PFSK-1 (cell line): ENCODE data around the gene PABPC4L. TPM values are rescaled to one million over a fixed set of nuclear protein-coding genes. Genes with fewer than 3 reads are reported as not detected.

Source experiments
- FOXP2 ChIP-seq: optimal IDR thresholded peaks from 2 replicates; pipeline ENCODE3; 2011; ENCODE audit warnings: borderline replicate concordance, control low read depth, inconsistent platforms; ENCODE audit not compliant: insufficient read depth; ENCODE audit errors: extremely low read length, extremely low read depth
- POLR2AphosphoS5 ChIP-seq: IDR thresholded peaks from 2 replicates; pipeline ENCODE4 v1.6.1; 2012; ENCODE audit warnings: low read depth, mild to moderate bottlenecking, control low read depth, low read length, moderate library complexity
- SIN3A ChIP-seq: IDR thresholded peaks from 2 replicates; pipeline ENCODE4 v1.6.1; 2012; ENCODE audit warnings: mild to moderate bottlenecking, low read length, moderate library complexity, borderline replicate concordance; ENCODE audit not compliant: insufficient read depth
- TAF1 ChIP-seq: IDR thresholded peaks from 2 replicates; pipeline ENCODE4 v1.6.1; 2012; ENCODE audit warnings: low read length, control low read depth, borderline replicate concordance; ENCODE audit not compliant: insufficient read depth
- polyA plus RNA-seq: library from polyadenylated mRNA; unstranded; fragments of >200 nt; gene quantifications from one replicate; pipeline ENCODE4 v1.2.1, GENCODE V29; 2012; ENCODE audit warnings: low read depth, missing spikeins; ENCODE audit not compliant: insufficient read length
- TF ChIP-seq, protein P1 (sequence below), 2 experiments: IDR thresholded peaks; 2 replicates each; pipeline versions ENCODE4 v1.6.1 to v1.8.0; 2011 to 2012; ENCODE audit warnings: low read depth in 2 of 2, low read length in 2 of 2, control low read depth in 1 of 2, inconsistent platforms in 1 of 2, mild to moderate bottlenecking in 1 of 2, moderate library complexity in 1 of 2; ENCODE audit not compliant: insufficient read depth in 1 of 2

PABPC4L gene
- not detected for polyA plus RNA-seq

DNA sequence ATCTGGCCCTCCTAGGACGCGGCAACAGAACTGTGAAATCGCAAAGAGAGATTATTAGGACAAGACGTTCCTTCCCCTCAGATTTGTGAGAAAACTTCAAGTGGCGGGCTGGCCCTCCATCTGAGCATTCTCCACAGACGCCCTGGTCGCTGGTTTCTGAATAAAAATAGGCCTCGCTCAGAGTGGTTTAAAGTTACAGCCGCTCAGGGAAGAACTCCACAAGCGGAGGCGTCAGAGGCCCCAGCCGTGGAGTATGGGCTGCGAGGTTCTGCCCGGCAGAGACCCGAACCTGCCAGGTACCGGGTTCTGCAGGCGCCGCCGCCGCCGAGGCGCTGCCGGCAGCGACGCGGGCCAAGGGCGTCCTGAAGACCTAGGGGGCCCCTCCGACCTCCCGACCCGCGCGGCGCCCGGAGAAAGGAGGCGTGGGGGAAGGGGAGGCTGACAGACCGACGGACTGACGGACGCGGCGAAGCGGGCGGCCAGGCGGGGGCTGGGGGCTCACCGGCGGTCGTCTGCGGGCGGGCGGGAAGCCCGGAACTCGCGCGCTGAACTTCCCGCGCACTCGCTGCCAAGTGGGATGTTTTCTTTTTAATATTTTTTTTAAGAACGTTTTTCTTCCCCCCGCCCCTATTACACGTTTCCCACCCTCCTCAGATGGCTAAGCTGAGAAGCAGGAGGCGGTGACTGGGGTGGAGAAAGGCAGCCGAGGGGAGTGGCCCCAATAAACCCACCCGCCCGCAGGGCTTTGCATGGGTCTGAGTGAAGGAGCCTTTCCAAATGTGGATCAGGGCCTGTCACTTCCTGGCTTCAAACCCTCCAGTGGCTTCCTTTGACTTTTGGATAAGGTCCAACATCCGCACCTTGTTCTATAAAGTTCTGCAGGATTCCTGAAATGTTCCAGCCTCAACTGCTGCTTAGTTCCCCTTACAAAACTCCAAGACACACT, at the start of gene PABPC4L:
TSS of gene PABPC4L (minus strand) at position 574 of the 946 bp plus-strand sequence. CDS start 770 bp downstream, outside the sequence.
- no peak for TF ChIP-seq SIN3A
- TF ChIP-seq FOXP2: no peak
- TF ChIP-seq POLR2AphosphoS5: no peak
- no peak for TF ChIP-seq TAF1
- TF ChIP-seq, protein P1, sequence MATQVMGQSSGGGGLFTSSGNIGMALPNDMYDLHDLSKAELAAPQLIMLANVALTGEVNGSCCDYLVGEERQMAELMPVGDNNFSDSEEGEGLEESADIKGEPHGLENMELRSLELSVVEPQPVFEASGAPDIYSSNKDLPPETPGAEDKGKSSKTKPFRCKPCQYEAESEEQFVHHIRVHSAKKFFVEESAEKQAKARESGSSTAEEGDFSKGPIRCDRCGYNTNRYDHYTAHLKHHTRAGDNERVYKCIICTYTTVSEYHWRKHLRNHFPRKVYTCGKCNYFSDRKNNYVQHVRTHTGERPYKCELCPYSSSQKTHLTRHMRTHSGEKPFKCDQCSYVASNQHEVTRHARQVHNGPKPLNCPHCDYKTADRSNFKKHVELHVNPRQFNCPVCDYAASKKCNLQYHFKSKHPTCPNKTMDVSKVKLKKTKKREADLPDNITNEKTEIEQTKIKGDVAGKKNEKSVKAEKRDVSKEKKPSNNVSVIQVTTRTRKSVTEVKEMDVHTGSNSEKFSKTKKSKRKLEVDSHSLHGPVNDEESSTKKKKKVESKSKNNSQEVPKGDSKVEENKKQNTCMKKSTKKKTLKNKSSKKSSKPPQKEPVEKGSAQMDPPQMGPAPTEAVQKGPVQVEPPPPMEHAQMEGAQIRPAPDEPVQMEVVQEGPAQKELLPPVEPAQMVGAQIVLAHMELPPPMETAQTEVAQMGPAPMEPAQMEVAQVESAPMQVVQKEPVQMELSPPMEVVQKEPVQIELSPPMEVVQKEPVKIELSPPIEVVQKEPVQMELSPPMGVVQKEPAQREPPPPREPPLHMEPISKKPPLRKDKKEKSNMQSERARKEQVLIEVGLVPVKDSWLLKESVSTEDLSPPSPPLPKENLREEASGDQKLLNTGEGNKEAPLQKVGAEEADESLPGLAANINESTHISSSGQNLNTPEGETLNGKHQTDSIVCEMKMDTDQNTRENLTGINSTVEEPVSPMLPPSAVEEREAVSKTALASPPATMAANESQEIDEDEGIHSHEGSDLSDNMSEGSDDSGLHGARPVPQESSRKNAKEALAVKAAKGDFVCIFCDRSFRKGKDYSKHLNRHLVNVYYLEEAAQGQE (IDR thresholded peaks at IDR 0.05; ENCODE audit: insufficient read depth in 1 of 2, low read depth in 2 of 2, low read length in 2 of 2): no peak

DNA sequence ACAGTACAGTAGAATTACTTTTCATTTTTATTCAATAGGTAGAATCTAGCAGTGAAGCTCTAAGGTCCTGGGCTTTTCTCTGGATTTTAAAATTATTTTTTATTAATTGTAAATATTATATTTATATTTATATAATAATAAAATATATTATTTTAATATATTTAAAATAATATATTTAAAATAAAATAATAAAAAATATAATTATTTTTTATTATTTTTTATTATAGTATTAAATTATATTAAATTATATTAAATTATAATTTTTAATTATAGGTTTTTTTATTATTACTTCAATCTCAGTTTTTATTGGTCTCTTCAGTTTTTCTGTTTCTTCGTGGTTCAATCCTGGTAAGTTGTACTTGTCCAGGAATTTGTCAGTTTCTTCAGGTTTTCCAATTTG, 49.7 kb upstream of the PABPC4L start:
- TF ChIP-seq FOXP2 (no peak), SIN3A (no peak)

DNA sequence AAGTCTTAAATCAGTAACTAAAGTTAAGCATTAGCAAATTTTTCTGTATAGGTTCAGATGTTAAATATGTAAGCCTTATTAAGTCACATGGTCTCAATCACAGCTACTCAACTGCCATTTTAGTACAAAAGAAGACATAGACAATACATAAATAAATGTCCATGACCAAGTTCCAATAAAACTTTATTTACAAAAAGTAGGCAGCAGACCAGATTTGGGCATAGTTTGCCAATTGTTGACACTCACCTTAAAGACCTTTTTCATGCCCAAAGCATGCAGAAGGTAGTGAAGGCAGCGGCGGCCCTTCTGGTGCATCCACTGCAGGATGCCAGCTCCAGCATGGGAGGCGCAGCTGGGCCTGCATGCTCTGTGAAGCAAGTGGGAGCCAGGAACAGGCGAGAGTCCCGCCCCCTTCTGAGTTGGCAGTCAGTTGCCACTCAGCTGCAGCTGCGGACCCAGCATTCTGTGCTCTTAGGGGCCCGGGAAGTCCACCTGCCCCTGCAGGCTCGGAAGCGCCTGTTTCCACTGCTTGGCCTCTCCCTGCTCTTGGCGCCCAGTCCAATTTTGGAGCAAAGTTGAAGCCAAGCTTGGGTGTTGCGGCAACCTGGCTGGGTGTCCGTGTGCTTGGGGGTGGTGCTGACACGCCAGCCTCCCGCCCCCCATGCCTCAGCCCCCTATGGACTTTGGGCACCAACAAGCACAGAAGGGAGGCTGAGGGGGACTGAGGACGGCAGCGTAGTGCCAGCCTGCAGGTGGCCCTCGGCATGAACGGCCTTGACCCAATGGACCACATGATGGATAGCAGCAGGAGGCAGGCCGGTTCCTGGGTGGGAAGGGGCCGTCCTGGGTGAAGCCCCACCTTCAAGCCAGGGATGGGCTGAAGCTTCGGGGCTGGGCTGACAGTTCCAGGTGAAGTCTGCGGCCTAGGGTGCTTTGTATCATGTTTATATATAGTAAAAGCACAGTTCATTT, 42.4 kb upstream of the PABPC4L start:
- TF ChIP-seq SIN3A (no peak), POLR2AphosphoS5 (no peak), FOXP2 (no peak), TAF1 (no peak)
- TF ChIP-seq, protein P1 (IDR thresholded peaks at IDR 0.05; ENCODE audit: insufficient read depth in 1 of 2, low read depth in 2 of 2, low read length in 2 of 2): no peak

DNA sequence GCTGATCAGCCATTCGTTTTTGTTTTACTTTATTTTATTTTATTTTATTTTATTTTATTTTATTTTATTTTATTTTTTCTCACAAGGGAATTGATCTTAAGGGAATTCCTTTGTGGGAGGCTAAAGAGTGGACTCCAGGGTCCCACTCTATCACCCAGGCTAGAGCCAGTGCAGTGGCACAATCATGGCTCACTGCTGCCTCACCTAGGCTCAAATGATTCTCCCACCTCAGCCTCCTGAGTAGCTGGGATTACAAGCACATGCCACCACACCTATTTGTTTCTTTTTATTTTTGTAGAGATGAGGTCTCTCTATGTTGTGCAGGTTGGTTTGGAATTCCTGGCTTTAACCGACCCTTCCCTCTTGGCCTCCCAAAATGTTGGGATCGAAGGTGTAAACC, 17.5 kb upstream of the PABPC4L start:
- TF ChIP-seq SIN3A (no peak), POLR2AphosphoS5 (no peak), FOXP2 (no peak), TAF1 (no peak)
- TF ChIP-seq, protein P1 (IDR thresholded peaks at IDR 0.05; ENCODE audit: insufficient read depth in 1 of 2, low read depth in 2 of 2, low read length in 2 of 2): no peak

DNA sequence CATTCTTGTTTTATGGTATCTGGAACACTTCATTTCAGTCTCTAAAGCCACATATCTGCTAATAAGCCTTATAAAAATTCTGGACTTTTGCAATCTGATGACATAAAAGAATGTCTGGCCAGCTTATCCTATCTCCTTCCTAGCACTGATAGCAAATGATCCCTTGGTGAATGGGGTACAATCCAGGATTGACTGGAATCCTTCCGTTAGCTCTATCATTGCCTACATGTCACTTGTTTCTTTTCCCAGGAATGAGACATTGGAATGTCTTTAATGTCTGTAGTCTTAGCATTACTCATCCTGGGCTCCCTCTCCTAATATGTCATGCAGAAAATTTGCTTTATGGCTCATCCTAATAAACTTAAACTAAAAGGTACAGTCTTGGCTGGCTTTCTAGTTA, 14.8 kb upstream of the PABPC4L start:
- TF ChIP-seq FOXP2 (no peak), TAF1 (no peak), POLR2AphosphoS5 (no peak), SIN3A (no peak)
- TF ChIP-seq, protein P1 (IDR thresholded peaks at IDR 0.05; ENCODE audit: insufficient read depth in 1 of 2, low read depth in 2 of 2, low read length in 2 of 2): no peak
